Esophagus muscularis mucosa (tissue), 4 donors: ENCODE measurements around the gene PYURF. TPM values are rescaled to one million over a fixed set of nuclear protein-coding genes. Genes with fewer than 3 reads are reported as not detected.

ENCODE experiments used
- DNase-seq: peaks from one replicate; pipeline ENCODE4 v3.0.0-alpha.2; 2017; ENCODE audit errors: extremely low spot score
- H3K27ac ChIP-seq, 4 donors: fragments of 200-600 bp; sonication (generic); replicated peaks in 1 of 4; 1 replicate in 3 of 4; 2 replicates in 1 of 4; pipeline ENCODE4 v1.5.1; 2016 to 2019; ENCODE audit warnings: mild to moderate bottlenecking in 1 of 4
- H3K27me3 ChIP-seq, 4 donors: fragments of 200-600 bp; sonication (generic); one replicate each; pipeline versions ENCODE4 v1.5.1 to v1.6.0; 2016 to 2019
- H3K36me3 ChIP-seq, 4 donors: fragments of 200-600 bp; sonication (generic); one replicate each; pipeline ENCODE4 v1.5.1; 2016 to 2019
- H3K4me1 ChIP-seq, 4 donors: fragments of 200-600 bp; sonication (generic); one replicate each; pipeline ENCODE4 v1.5.1; 2016 to 2019
- H3K4me3 ChIP-seq, 4 donors: fragments of 200-600 bp; sonication (generic); 1 replicate in 2 of 4; 2 replicates in 2 of 4; pipeline ENCODE4 v1.5.1; 2016 to 2019; ENCODE audit warnings: mild to moderate bottlenecking in 4 of 4, moderate library complexity in 1 of 4
- H3K9me3 ChIP-seq, 4 donors: fragments of 200-600 bp; sonication (generic); 1 replicate in 3 of 4; 2 replicates in 1 of 4; pipeline ENCODE4 v1.5.1; 2016 to 2019
- EP300 ChIP-seq: sonication (generic); formaldehyde crosslinking; IDR thresholded peaks from one replicate; pipeline ENCODE4 v1.6.1; 2017; ENCODE audit warnings: antibody characterized with exemption
- POLR2A ChIP-seq: fragments of 450-650 bp; IDR thresholded peaks from one replicate; pipeline ENCODE4 v1.6.1; 2017; ENCODE audit warnings: antibody characterized with exemption, moderate library complexity, mild to moderate bottlenecking, low read depth
- POLR2AphosphoS5 ChIP-seq, 2 donors: sonication (generic); formaldehyde crosslinking; IDR thresholded peaks; one replicate each; pipeline ENCODE4 v1.6.1; 2017; ENCODE audit warnings: antibody characterized with exemption in 2 of 2
- WGBS: methylation state at CpG from one replicate; pipeline ENCODE4 v1.1.5; 2018; 5-methylcytosine and 5-hydroxymethylcytosine counted together
- intact Hi-C: fragments of 100-400 bp; cut with DNase I; formaldehyde crosslinking; loops from one replicate; pipeline ENCODE4 v1.15.1; 2023
- total RNA-seq, 4 donors: library from RNA; depleted of rRNA; stranded (reverse); fragments of >200 nt; gene quantifications; one replicate each; pipeline versions ENCODE4 v1.1.0 to v1.2.1, GENCODE V29; 2016
- TF ChIP-seq, protein P1 (sequence below), 3 experiments: fragments of 200-600 bp in 2 of 3; fragments of 450-650 bp in 1 of 3; sonication (generic) in 2 of 3; IDR thresholded peaks; one replicate each; pipeline ENCODE4 v1.5.1; 2017 to 2019; ENCODE audit warnings: antibody characterized with exemption in 3 of 3, mild to moderate bottlenecking in 2 of 3, moderate library complexity in 1 of 3

PYURF gene
- total RNA-seq, 4 donors from 2014 or later = 65.2 to 95.9 (median 80.3) TPM

DNA sequence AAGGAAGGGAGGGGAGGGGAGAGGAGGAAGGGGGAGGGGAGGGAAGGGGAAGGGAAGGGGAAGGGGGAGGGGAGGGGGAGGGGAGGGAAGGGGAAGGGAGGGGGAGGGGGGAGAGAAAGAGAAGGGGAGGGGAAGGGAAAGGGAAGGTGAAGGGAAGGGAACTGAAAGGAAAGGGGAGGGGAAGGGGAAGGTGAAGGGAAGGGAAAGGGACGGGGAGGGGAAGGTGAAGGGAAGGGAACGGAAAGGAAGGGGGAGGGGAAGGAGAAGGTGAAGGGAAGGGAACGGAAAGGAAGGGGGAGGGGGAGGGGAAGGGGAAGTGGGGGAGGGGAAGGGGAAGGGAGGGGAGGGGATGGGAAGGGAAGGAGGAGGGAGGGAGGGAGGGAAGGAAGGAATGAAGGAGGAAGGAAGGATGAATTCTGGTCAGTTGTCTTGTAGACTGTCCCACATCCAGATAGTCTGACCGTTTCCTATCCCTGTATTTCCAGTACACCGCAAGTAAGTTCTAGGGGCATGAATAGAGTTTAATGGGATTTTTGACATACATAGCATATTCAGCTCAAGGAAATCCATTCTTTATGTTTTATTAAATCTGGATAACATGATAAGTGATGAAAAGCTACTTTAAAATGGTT, 46.2 kb downstream of the PYURF start:
- Histone ChIP-seq H3K4me1 (peaks cover 0 to 7% (median 4%) of the 10 kb centered on the region in 4 donors), H3K4me3 (no peak overlapping the region), H3K36me3 (peaks cover 0 to 29% (median 0%) of the 10 kb centered on the region in 4 donors), H3K27me3 (no peaks in the 10 kb centered on the region), H3K27ac (no peak overlapping the region), H3K9me3 (no peaks in the 10 kb centered on the region)
- no peak for DNase-seq
- WGBS = 85% methylated on average over 4 of the region's 5 CpGs
- intact Hi-C loops = no loop called here
- no peak for TF ChIP-seq EP300
- TF ChIP-seq, protein P1, sequence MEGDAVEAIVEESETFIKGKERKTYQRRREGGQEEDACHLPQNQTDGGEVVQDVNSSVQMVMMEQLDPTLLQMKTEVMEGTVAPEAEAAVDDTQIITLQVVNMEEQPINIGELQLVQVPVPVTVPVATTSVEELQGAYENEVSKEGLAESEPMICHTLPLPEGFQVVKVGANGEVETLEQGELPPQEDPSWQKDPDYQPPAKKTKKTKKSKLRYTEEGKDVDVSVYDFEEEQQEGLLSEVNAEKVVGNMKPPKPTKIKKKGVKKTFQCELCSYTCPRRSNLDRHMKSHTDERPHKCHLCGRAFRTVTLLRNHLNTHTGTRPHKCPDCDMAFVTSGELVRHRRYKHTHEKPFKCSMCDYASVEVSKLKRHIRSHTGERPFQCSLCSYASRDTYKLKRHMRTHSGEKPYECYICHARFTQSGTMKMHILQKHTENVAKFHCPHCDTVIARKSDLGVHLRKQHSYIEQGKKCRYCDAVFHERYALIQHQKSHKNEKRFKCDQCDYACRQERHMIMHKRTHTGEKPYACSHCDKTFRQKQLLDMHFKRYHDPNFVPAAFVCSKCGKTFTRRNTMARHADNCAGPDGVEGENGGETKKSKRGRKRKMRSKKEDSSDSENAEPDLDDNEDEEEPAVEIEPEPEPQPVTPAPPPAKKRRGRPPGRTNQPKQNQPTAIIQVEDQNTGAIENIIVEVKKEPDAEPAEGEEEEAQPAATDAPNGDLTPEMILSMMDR (IDR thresholded peaks at IDR 0.05) = no peak
- no peak for TF ChIP-seq POLR2AphosphoS5 (IDR thresholded peaks at IDR 0.05)
- no peak for TF ChIP-seq POLR2A

Other genes starting within 250 kb of the PYURF start
- 10 to 100 TPM; 35.7 to 54.2 (median 38.3) TPM for gene PPM1K, start 239.2 kb downstream of the PYURF start, total RNA-seq
- gene HERC6, start 144.9 kb downstream of the PYURF start, total RNA-seq = 1 to 10 TPM; 3.8 to 5.2 (median 4.9) TPM
- 1 to 10 TPM; 2.9 to 4.5 (median 3.9) TPM for gene HERC5, start 66.7 kb downstream of the PYURF start, total RNA-seq
- gene HERC3, start 68.7 kb upstream of the PYURF start, total RNA-seq = 10 to 100 TPM; 39.8 to 58.2 (median 51.2) TPM
- 10 to 100 TPM in 1 of 4 donors, 1 to 10 TPM in 3; 5.7 to 10.1 (median 7.8) TPM for gene NAP1L5, start 174.1 kb upstream of the PYURF start, total RNA-seq